HK-2 (cell line): Measurements from ENCODE around the gene PCED1B.
A peak's percentile ranks its signal among the peaks of the same experiment; 100 is the strongest.

ENCODE experiments used
- DNase-seq: peaks from one replicate; pipeline ENCODE4 v3.0.0-alpha.2; 2018; ENCODE audit not compliant: unreplicated experiment

PCED1B gene

DNA sequence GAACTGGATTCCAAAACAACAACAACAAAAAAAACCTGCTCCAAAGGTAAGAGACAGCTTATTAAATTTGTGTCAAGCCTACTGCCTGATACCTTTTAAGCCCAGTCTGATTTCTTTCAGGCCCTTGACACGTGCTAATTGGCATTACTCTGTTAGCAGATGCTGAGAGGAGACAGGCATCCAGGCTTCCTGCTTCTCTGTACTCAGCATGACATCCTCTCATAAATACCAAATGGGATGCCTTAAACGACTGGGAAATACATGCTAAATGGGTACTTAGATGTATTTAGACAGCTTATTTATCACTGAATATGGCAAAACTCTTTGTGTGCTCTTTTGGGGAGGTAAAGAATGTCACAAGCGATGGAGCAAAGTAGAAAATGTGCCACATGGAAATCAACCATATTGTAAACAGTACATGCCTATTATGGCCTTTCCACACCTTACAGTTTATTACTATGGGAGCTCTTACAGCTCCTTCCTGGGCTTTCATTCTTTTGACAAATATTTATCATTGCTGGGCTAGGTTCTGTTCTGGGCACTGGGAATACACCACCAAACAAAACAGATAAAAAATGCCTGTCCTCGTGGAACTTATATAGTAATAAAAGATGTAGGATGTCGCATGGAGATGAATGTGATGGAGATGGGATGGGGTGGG lies 11.5 kb upstream of the PCED1B start:
- DNase-seq: no peak

DNA sequence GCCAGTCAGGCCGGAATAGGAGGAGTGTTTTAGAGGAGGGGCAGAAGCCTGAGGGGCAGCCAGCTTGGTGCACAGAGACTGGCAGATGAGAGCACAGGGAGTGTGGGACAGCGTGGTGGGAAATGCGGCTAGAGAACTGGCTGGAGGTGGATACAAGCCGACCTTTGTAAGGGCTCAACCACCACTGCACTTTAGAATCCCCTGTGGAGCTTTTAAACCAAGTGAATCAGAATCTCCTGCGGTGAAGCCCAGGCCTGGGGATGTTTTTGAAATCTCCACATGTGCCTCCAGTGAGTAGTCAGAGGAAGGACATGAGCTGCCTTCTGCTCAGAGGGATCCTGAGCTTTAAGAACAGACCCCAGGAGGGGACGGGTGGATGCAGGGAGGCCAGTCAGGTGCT lies 10.9 kb upstream of the PCED1B start:
- DNase-seq: no peak

DNA sequence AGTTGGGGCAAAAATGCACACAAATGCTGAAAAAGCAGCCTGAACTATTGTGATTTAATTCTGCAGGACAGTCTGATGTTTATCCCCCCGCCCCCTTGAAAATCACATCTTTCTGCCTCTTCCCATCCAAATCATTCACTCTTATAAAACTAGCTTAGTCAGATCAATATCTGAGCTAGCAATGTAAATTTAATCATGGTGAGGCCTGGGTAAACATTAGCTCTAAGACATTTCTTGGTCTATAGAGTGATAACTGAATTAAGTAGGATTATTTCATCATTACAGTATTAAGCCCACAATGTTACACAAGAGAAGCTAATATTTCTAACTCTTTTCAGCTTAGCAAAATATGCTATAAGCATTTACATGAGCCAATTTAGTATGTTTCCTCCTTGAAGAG lies 9.1 kb upstream of the PCED1B start:
- DNase-seq: no peak

DNA sequence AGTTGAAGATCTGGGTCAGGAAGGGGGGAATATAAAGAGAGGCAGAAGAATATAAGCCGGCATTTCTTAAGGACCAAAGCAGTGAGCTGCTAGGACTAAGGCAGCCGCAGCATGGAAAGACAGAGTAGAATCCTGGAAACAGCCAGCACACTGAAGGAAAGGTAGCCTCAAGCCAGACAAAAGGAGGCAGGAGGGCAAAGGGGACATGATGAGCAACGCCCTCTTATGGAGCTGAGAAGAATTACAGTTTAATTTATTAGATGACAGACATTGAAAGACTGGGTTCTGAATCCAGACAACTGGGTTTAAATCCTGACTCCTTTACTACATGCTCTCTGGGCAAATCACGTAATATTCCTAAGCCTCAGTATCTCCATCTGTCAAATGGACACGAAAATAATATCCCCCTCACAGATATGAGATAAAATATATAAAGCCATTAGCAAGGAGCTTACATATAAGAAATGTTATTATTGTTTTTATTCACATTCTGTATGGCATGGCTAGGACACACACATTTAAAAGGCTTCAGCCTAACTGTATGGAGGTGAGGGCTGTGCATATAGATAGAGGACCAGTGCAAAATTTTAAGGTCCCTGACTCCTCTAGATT lies 8.1 kb upstream of the PCED1B start:
- no peak for DNase-seq

DNA sequence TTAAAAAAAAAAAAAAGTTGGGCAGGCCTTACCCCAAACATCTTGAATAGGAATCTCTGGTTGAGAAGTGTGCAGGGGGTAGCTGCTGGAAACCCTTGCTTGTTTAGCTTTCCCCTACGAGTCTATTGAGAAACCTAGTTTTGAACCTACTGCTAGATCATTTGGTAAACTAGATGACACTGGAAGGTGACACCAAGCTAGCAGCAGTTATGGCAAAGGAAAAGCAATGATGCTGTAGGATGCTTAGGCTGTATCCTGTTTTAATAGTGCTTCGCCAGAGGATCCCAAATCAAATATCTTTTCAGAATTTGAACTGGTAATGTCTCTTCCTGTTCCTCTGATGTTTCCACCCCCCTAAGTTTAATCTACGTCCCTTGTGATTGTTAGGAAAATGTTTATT lies 5.5 kb upstream of the PCED1B start:
- no peak for DNase-seq

DNA sequence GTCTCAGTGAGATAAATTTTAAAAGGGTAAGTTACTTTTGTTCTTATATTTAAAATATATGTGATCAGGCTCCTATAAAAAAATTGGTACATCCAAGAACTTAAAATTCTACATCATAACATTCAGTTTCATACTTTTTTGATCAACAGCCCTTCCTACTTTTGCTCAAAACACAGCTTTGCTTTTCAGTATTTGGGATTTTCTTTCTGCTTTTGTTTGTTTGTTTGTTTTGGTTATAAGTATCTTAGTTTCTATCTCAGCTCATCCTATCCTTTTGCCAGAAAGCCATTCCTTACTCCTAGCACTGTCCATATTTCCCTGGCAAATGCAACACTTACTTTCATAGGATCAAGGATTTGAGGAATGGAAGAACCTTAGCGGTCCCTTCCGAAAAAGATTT lies 4.7 kb upstream of the PCED1B start:
- no peak for DNase-seq

DNA sequence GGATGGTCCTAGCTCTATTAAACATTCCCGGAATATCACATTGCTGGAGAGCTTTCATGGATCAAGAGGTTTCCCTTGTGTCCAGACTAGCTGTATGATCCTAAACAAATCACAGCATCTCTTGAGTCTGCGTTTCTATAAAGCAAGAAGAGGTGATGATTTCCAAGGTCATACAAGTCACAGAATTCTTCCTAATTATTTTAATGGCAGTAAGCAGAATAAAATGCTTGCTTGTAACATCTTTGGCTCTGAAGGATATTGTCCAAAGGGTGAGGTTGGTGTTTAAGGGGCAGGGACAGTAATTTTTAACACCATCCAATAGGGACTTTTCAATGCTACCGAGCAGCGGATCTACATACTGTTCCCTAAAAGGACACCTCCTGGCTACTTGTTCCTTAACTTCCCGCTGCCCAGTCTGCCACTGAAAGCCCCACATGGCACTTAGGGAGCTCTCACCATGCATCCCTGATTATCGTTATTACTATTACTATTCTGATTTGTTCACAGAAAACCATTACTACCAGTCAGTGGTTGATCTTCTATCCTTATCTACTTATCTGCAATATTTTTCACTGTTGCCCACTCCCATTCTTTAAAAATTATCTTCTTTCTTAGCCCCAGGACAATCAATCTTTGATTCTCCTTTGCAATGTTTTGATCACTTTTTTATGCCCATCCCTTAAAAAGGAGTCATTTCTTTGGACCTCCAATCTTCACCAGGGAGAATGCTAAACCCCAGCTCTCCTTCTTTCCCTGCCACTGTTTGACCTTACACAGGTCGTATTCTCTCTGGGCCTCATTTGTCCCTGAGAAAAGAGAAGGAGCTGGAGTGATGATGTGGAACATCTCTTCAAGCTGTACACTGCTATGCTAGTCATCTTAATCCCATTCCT lies 4.0 kb upstream of the PCED1B start:
- DNase-seq: no peak

DNA sequence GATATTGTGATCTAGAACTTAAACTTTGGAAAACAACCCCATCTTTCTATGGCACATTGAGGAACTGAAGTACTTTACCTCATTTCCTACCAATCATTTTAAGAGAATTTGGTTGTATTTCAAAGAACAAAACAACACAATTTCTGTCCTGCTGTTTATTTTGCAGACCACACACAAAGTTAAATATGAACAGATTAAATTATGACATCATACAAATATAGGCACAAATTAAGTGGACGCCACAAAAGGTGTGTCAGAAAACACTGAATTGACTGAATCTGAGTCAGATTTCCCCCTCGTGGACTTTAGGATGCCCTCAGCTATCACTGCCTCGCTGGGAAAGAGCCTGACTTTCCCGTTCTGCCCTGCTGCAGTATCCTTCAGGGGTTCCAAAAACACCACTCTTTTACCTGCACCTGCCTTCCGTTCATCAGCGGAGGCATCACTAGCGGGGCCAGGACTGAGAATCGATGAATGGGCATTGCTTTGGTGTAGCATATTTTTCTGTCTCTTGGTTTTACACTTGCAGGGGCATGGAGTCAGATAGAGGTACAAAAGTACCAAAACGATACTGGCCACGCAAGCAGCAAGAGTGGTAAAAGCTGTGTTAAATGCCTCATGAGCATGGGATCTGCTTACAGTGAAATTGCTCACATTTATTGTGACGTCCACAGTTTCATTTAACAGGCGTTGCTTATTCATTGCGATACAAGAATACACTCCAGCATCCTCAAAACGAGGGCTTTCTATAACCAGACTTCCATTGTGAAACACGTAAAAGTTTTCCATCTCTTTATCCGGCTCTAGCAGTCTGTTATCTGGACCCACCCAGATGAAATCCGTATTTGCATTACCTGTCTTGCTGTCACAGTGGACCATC lies 2.0 kb upstream of the PCED1B start:
- DNase-seq: no peak

DNA sequence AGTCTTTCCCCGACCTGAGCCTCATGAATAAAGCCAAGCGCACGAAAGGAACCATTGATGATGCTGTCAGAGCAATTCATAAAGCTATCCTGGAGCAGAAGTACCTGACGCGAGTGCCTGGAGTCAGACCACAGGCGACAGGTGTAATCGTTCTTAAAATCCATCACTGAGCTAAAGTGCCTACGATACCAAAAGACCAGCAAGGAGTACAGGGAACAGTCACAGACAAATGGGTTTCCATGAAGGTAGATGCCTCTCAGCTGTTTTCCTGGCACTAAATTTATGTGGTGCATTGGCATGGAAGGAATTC lies 1.4 kb upstream of the PCED1B start:
- no peak for DNase-seq

DNA sequence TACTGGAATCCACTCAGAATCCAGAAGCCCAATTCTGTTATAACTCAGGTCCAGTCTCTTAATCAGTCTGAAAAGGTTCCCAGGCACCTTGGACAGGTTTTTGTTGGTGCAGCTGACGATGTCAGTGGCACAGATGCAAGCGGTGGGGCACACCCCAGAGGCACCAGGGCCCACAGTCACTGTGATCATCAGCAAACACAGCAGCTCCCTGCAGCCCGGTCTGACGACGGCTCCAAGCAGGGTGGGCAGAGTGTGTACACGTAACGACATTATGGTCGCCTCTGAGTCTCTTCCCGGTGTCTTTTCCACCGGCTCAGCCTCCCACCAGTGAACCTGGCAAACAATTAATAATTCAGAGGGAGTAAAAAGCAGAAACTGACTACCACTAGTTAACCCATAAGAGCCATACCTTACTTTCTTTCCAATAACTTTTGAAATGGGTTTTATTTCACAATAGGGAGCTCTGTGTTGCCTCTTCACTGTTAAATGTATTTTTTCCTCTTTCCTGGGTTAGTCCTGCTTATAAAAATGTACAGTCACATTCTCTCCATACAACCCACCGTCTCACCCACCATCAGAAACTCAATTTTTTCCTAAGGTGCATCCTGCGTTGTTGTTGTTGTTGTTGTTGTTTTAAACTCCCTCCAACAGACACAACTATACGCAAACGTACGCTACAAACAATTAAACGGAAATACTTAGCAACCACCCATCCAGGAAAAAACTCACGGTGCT lies 521 bp upstream of the PCED1B start:
- DNase-seq: peak; percentile 74

DNA sequence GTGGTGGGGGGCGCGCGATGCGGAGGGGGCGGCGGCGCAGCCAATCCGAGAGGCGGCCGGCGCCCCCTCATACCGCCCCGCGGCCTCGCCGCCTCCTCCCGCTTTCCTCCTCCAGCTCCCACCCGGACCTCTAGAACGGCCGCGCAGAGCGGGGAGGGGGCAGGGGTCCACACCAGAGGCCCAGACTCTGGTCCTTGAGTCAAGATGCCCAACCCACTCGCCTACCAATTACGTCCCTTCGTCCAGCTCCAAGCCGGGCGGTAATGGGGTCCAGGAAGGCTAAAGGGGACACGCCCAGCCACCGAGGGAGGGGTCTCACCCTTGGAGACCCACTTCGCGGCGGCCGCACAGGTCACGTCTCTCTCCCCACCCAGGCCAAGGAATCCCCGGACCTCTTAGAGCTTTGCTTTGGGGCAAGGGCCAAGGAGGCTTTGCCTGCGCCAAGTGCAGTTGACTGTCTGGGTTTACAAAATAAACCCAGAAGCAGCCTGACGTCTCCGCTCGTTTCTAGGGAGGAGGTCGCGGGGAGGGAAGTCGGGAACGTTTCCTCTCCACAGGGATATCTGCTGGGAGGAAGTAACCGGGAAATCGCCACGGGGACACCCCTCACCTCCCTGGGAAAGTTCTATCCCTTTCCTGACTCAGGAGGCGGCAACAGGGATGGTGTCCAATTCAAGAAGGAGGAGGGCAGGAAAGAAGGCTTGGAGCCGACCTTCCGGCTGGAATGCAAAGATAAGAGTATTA lies 732 bp downstream of the PCED1B start:
- DNase-seq: peak; percentile 91

DNA sequence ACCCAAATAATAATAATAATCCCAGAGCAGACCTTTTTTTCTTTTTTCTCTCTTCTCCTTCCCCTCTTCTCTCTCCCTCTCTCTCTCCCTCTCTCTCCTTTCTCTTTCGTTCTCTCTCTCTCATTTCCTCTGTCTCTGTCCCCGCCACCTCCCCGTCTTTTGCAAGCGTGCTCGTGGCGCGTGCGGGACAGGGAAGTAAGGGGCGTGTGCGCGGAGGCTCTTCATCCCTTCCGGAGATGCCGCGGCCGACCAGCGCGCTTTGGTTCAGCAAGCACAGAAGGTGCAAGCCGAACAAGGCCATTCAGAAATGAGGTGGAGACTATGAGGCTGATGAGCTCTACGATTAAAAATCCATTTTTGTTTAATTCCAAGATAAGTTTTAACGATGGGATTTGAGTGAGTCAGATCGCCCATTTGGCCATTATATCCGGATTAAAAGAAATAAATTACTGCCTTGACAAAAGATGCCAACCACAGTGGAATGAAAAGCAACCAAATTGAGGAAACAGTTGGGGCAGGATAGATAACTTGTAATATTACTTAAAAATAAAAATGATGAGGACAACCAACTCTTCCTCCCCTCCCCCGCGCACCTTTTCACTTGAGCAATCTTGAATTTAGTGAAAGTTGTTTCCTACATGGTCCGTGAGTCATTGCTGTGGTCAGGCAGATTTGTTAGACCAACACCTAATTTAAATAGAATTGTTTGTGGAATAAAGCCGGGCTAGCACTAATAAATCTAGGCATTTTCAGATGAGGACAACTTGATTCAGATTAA lies 1.5 kb downstream of the PCED1B start:
- DNase-seq: peak; percentile 82

DNA sequence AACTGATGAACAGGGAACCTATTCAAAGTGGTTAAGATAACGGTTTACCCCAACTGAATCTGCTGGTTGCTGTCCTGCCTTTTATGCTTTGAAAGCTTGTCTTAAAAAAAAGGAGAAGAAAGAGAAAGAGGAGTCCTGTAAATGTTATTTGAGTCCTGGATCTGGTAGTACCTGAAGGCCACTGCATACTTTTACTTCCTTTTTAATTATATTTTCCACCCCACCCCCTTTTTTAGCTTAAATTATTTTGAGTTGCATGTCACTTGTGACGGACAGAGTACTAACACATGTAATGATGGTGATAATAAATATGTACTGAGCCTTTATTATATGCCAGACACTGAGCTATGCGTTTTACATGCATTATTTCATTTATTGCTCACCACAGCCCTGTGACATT lies 2.9 kb downstream of the PCED1B start:
- no peak for DNase-seq

DNA sequence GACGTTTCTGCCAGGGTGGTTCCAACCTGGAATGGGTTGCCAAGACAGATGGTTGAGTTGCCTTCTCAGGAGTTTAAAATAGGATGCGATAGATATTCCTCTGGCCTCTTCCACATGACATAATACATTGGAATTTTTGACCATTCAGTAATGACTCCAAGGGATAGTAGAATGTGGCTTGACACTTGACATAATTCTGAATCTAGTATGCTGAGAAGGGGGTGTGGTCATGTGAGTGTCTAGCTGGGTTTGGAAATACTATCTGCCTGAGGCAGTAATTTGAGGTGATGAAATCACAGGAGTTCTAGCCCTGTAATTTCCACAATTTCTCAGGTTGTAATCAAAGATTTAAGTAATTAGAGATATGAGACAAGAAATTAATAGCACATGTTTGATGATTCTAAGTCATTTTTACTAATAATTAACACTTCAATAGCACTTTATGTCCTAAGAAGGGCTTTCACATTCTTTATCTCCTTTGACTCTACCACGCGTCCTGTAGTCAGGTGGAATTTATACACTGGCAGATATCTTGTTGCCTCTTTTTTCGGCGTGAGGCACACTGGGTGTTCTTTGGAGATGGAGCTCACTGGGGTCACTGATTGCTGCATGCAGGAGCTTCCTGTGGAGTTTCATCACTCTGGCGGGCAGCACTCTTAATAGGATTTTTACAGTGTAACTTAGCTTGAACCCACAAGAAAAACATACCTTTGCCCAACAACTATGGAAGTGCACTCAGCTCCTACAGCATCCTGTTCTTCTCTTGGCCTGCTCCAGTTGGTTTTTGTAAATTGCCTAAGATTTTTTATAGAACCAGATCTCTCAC lies 3.6 kb downstream of the PCED1B start:
- DNase-seq: peak; percentile 48

DNA sequence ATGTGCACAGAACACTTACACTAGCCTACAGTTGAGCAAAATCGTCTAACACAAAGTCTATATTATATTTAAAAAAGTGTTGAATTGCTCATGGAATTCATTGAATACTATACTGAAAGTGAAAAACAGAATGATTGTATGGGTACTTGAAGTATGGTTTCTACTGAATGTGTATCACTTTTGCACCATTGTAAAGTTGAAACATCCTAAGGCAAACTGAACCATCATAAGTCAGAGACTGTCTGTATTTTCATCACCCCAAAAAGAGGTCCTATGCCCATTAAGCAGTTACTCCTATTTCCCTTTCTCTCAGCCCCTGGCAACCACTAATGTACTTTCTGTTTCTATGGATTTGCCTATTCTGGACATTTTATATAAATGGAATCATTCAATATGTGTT lies 4.8 kb downstream of the PCED1B start:
- DNase-seq: no peak

DNA sequence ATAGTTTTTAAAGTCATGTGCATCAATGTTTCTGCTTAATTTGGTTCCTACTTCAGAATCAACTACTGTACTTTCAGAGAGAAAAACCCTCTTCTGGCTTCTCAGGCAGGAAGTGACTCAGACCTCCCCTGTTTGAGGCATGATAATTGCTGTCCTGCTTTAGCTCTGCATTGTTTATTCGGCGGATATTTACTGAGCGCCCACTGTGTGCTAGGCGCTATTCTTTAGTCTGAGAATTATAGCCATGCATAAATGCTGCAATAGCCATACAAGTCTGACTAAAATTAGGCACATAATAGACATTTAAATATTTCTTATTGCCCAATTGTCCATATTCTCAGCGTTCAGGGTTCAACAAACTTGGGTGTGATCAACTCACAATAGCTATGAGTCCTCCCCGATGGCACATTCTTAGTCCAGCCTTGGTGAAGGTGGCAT lies 6.4 kb downstream of the PCED1B start:
- DNase-seq: no peak

DNA sequence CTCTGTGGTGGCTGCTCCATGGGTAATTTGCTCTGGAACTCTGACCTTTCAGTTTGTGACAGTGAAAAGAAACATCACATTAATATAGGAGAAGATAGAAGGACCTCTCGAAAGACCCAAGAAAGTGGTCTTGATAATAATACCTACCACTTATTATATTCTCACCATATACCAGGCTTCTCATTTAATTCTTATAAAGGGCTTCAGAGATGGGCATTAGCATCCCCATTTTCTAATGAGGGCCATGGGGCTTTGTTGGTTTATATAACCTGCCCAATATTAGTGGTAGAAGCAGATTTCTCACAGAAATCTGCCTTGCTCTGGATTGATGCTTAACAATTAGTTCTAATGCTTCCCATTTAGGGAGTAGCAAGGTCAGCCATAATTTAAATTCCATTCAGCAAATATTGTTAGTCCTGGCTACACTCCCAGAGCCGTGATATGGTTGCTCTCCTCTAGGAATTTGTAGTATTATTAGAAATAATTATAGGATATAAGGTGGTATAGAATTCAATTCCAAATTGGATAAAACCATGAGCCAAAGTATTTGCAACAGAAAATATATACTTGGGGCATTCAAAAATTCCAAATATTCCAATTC lies 7.8 kb downstream of the PCED1B start:
- DNase-seq: no peak
